SU-DHL-6 (cell line): ENCODE data around the gene IRF2BPL.

ENCODE experiments used
- H2AFZ ChIP-seq: fragments of 200-600 bp; sonication (generic); 2 replicates; pipeline ENCODE4 v1.6.1; 2014; ENCODE audit warnings: low read depth, mild to moderate bottlenecking, moderate library complexity, mixed read lengths, antibody characterized with exemption, low read length; ENCODE audit not compliant: severe bottlenecking
- H3F3A ChIP-seq: fragments of 200-600 bp; shearing (Covaris generic); 2 replicates; pipeline ENCODE4 v1.6.0; 2016; ENCODE audit warnings: antibody characterized with exemption, mild to moderate bottlenecking; ENCODE audit not compliant: insufficient read depth
- H3K27ac ChIP-seq: fragments of 200-600 bp; sonication (generic); 2 replicates; pipeline ENCODE4 v1.5.1; 2016; ENCODE audit warnings: low read depth, mild to moderate bottlenecking, low read length, moderate library complexity, mixed read lengths
- H3K27me3 ChIP-seq: fragments of 200-600 bp; sonication (generic), shearing (Covaris generic); 2 replicates; pipeline ENCODE4 v1.6.0; 2014; ENCODE audit warnings: mild to moderate bottlenecking, low read length
- H3K36me3 ChIP-seq: fragments of 200-600 bp; sonication (generic); 2 replicates; pipeline ENCODE4 v1.6.1; 2014; ENCODE audit warnings: mild to moderate bottlenecking, low read length, mixed read lengths
- H3K4me2 ChIP-seq: fragments of 300-600, 200-600 bp; shearing (Covaris generic), sonication (generic); 2 replicates; pipeline ENCODE4 v1.6.0; 2014; ENCODE audit warnings: low read length, low read depth, mild to moderate bottlenecking; ENCODE audit not compliant: poor library complexity, severe bottlenecking
- H3K4me3 ChIP-seq: fragments of 200-600 bp; sonication (generic); 2 replicates; pipeline ENCODE4 v1.5.1; 2014; ENCODE audit warnings: antibody characterized with exemption, low read length, mild to moderate bottlenecking, mixed read lengths; ENCODE audit not compliant: insufficient read depth, poor library complexity, severe bottlenecking
- H3K79me2 ChIP-seq: fragments of 200-600 bp; sonication (generic); 2 replicates; pipeline ENCODE4 v1.6.1; 2014; ENCODE audit warnings: mild to moderate bottlenecking, low read length, moderate library complexity; ENCODE audit not compliant: insufficient read depth
- H3K9ac ChIP-seq: fragments of 200-600 bp; sonication (generic); 2 replicates; pipeline ENCODE4 v1.7.0; 2014; ENCODE audit warnings: mild to moderate bottlenecking, low read length
- H3K9me2 ChIP-seq: fragments of 200-600 bp; sonication (generic); replicated peaks from 2 replicates; pipeline ENCODE4 v1.6.1; 2014; ENCODE audit warnings: low read length; ENCODE audit not compliant: insufficient read depth
- H3K9me3 ChIP-seq: fragments of 200-600 bp; sonication (generic); 2 replicates; pipeline ENCODE4 v1.6.1; 2014; ENCODE audit warnings: low read length, mixed read lengths; ENCODE audit not compliant: insufficient read depth
- H4K20me1 ChIP-seq: fragments of 200-600 bp; sonication (generic); 2 replicates; pipeline ENCODE4 v1.6.1; 2014; ENCODE audit warnings: low read depth, mild to moderate bottlenecking, antibody characterized with exemption, low read length, moderate library complexity, mixed read lengths
- CTCF ChIP-seq: fragments of 200-600 bp; sonication (generic); IDR thresholded peaks from one replicate; pipeline ENCODE4 v1.5.1; 2017; ENCODE audit warnings: antibody characterized with exemption, mild to moderate bottlenecking, low read length, moderate library complexity; ENCODE audit not compliant: insufficient read depth, poor library complexity, severe bottlenecking
- EZH2phosphoT487 ChIP-seq: fragments of 200-600 bp; sonication (generic), shearing (Covaris generic); conservative IDR thresholded peaks from 2 replicates; pipeline ENCODE4 v1.6.1; 2018; ENCODE audit warnings: mild to moderate bottlenecking, antibody characterized with exemption, low read length, moderate library complexity, mixed read lengths

The IRF2BPL gene

GRCh38 chr14:77025744-77026165 lies 2.8 kb downstream of the IRF2BPL start:
- H3K27ac ChIP-seq: no peak overlapping the region
- H3K9me3 ChIP-seq: no peaks in the 10 kb centered on the region
- peaks cover 10% of the 10 kb centered on the region for H3F3A ChIP-seq
- no peak overlapping the region for H3K4me2 ChIP-seq
- no peaks in the 10 kb centered on the region for H3K36me3 ChIP-seq
- H3K79me2 ChIP-seq: no peaks in the 10 kb centered on the region
- no peaks in the 10 kb centered on the region for H4K20me1 ChIP-seq
- H2AFZ ChIP-seq: no peak overlapping the region
- no peak overlapping the region for H3K4me3 ChIP-seq
- H3K9me2 ChIP-seq: no peaks in the 10 kb centered on the region
- TF ChIP-seq EZH2phosphoT487: no peak
- TF ChIP-seq CTCF: no peak
- H3K27me3 ChIP-seq: no peaks in the 10 kb centered on the region
- H3K9ac ChIP-seq: no peak overlapping the region

- Histone ChIP-seq H3K4me2 (no peak overlapping the region), H3F3A (peaks cover 7% of the 10 kb centered on the region), H3K9me2 (no peaks in the 10 kb centered on the region), H3K79me2 (no peaks in the 10 kb centered on the region), H3K27me3 (no peaks in the 10 kb centered on the region), H3K27ac (no peak overlapping the region), H4K20me1 (no peaks in the 10 kb centered on the region), H3K9ac (no peak overlapping the region), H3K4me3 (no peak overlapping the region), H2AFZ (no peak overlapping the region), H3K36me3 (no peaks in the 10 kb centered on the region), H3K9me3 (no peaks in the 10 kb centered on the region)
- TF ChIP-seq CTCF: no peak
- TF ChIP-seq EZH2phosphoT487: no peak
Observed at GRCh38 chr14:77024171-77024691, 4.3 kb downstream of the IRF2BPL start.

GRCh38 chr14:77023001-77023996 lies 5.2 kb downstream of the IRF2BPL start:
- Histone ChIP-seq H3K9ac (no peak overlapping the region), H3K27ac (no peak overlapping the region), H3F3A (0 out of 2 replicates have a peak, but pooled peaks cover 3% of the 10 kb centered on the region), H4K20me1 (no peaks in the 10 kb centered on the region), H3K4me3 (no peak overlapping the region), H3K27me3 (no peaks in the 10 kb centered on the region), H3K9me2 (no peaks in the 10 kb centered on the region), H3K36me3 (no peaks in the 10 kb centered on the region), H3K79me2 (no peaks in the 10 kb centered on the region), H2AFZ (no peak overlapping the region), H3K4me2 (no peak overlapping the region), H3K9me3 (no peaks in the 10 kb centered on the region)
- TF ChIP-seq CTCF: no peak
- TF ChIP-seq EZH2phosphoT487: no peak
